ENCODE measurements around the gene DNAAF3.

Gene DNAAF3

DNA sequence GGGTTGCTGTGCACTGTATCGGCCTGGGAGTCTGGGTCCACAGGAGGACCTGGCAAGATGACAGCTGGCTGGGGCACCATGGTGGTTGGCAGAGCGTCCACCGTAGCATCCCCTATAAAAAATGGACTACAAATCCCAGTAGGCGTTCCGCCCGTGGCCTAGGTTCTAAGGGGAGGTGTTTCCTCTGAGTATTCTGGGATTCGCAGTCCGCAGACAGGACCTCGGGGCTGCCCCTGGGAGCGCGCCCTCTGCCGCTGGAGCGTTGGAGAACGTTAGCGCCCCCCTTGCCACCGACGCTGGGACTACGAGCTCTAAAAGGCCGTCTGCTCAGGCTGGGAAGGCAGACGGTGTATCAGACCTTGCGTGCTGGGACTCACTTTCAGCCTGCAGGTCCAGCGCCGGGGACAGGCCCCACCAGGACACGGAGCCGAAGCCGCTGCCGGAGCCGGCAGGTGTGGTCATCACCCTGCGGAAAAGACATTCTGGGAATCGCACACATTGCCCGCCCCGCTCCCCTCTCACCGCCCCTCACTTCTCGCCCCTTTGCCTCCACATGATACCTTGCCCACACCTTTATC lies 372 bp downstream of the DNAAF3 start (continued):
- TF ChIP-seq SP2 (tag by site-specific recombination; IDR thresholded peaks at IDR 0.05): no peak
- TF ChIP-seq, protein P1, sequence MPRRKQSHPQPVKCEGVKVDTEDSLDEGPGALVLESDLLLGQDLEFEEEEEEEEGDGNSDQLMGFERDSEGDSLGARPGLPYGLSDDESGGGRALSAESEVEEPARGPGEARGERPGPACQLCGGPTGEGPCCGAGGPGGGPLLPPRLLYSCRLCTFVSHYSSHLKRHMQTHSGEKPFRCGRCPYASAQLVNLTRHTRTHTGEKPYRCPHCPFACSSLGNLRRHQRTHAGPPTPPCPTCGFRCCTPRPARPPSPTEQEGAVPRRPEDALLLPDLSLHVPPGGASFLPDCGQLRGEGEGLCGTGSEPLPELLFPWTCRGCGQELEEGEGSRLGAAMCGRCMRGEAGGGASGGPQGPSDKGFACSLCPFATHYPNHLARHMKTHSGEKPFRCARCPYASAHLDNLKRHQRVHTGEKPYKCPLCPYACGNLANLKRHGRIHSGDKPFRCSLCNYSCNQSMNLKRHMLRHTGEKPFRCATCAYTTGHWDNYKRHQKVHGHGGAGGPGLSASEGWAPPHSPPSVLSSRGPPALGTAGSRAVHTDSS (tag by site-specific recombination; IDR thresholded peaks at IDR 0.05): no peak
- no peak for TF ChIP-seq ZNF747 (tag by site-specific recombination; IDR thresholded peaks at IDR 0.05)
- TF ChIP-seq ZEB2 (tag by site-specific recombination; IDR thresholded peaks at IDR 0.05): peak; percentile 57; the same call in 1 of the 2 replicates
- peak; percentile 62; the same call in 1 of the 2 replicates for TF ChIP-seq ZNF561 (tag by site-specific recombination; IDR thresholded peaks at IDR 0.05; ENCODE audit: borderline replicate concordance)
- 0 out of 2 replicates have a peak, but pooled peaks have one; percentile 82 for TF ChIP-seq ZNF777 (tag by site-specific recombination; IDR thresholded peaks at IDR 0.05; ENCODE audit: borderline replicate concordance)
- peak; percentile 99 for TF ChIP-seq ZNF335 (tag by site-specific recombination; conservative IDR thresholded peaks at IDR 0.05)
- no peak for TF ChIP-seq ZNF843 (tag by site-specific recombination; IDR thresholded peaks at IDR 0.05)
- TF ChIP-seq, protein P2, sequence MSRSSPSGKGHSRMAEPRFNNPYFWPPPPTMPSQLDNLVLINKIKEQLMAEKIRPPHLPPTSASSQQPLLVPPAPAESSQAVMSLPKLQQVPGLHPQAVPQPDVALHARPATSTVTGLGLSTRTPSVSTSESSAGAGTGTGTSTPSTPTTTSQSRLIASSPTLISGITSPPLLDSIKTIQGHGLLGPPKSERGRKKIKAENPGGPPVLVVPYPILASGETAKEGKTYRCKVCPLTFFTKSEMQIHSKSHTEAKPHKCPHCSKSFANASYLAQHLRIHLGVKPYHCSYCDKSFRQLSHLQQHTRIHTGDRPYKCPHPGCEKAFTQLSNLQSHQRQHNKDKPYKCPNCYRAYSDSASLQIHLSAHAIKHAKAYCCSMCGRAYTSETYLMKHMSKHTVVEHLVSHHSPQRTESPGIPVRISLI (tag by site-specific recombination; IDR thresholded peaks at IDR 0.05): no peak
- no peak for TF ChIP-seq ZNF214 (tag by site-specific recombination; IDR thresholded peaks at IDR 0.05; ENCODE audit: borderline replicate concordance)
- TF ChIP-seq ZNF24 (tag by site-specific recombination; IDR thresholded peaks at IDR 0.05): no peak
- no peak for TF ChIP-seq ZFP41 (tag by site-specific recombination; IDR thresholded peaks at IDR 0.05; ENCODE audit: borderline replicate concordance)
- no peak for TF ChIP-seq FEZF1 (tag by site-specific recombination; IDR thresholded peaks at IDR 0.05)
- 0 out of 2 replicates have a peak, but pooled peaks have one; percentile 58 for TF ChIP-seq GLI4 (tag by site-specific recombination; IDR thresholded peaks at IDR 0.05)
- TF ChIP-seq ZFHX2 (tag by site-specific recombination; conservative IDR thresholded peaks at IDR 0.05): no peak
- peak; percentile 8 for TF ChIP-seq SP3 (tag by site-specific recombination; IDR thresholded peaks at IDR 0.05)
- peak; percentile 7 for TF ChIP-seq ZNF341 (tag by site-specific recombination; IDR thresholded peaks at IDR 0.05; ENCODE audit: low read depth)
- no peak for TF ChIP-seq ZNF266 (tag by site-specific recombination; IDR thresholded peaks at IDR 0.05; ENCODE audit: low read depth)
- no peak for TF ChIP-seq ZBTB1 (tag by site-specific recombination; IDR thresholded peaks at IDR 0.05)
- no peak for TF ChIP-seq ZNF132 (tag by site-specific recombination; IDR thresholded peaks at IDR 0.05; ENCODE audit: borderline replicate concordance)
- TF ChIP-seq ZNF658 (tag by site-specific recombination; IDR thresholded peaks at IDR 0.05): no peak
- no peak for TF ChIP-seq ZNF138 (tag by site-specific recombination; IDR thresholded peaks at IDR 0.05; ENCODE audit: borderline replicate concordance)
- TF ChIP-seq, protein P3, sequence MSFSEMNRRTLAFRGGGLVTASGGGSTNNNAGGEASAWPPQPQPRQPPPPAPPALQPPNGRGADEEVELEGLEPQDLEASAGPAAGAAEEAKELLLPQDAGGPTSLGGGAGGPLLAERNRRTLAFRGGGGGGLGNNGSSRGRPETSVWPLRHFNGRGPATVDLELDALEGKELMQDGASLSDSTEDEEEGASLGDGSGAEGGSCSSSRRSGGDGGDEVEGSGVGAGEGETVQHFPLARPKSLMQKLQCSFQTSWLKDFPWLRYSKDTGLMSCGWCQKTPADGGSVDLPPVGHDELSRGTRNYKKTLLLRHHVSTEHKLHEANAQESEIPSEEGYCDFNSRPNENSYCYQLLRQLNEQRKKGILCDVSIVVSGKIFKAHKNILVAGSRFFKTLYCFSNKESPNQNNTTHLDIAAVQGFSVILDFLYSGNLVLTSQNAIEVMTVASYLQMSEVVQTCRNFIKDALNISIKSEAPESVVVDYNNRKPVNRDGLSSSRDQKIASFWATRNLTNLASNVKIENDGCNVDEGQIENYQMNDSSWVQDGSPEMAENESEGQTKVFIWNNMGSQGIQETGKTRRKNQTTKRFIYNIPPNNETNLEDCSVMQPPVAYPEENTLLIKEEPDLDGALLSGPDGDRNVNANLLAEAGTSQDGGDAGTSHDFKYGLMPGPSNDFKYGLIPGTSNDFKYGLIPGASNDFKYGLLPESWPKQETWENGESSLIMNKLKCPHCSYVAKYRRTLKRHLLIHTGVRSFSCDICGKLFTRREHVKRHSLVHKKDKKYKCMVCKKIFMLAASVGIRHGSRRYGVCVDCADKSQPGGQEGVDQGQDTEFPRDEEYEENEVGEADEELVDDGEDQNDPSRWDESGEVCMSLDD (tag by site-specific recombination; IDR thresholded peaks at IDR 0.05): peak; percentile 71; the same call in 1 of the 2 replicates
- no peak for TF ChIP-seq ZNF596 (tag by site-specific recombination; IDR thresholded peaks at IDR 0.05)
- TF ChIP-seq ZNF426 (tag by site-specific recombination; IDR thresholded peaks at IDR 0.05): no peak
- TF ChIP-seq, protein P4, sequence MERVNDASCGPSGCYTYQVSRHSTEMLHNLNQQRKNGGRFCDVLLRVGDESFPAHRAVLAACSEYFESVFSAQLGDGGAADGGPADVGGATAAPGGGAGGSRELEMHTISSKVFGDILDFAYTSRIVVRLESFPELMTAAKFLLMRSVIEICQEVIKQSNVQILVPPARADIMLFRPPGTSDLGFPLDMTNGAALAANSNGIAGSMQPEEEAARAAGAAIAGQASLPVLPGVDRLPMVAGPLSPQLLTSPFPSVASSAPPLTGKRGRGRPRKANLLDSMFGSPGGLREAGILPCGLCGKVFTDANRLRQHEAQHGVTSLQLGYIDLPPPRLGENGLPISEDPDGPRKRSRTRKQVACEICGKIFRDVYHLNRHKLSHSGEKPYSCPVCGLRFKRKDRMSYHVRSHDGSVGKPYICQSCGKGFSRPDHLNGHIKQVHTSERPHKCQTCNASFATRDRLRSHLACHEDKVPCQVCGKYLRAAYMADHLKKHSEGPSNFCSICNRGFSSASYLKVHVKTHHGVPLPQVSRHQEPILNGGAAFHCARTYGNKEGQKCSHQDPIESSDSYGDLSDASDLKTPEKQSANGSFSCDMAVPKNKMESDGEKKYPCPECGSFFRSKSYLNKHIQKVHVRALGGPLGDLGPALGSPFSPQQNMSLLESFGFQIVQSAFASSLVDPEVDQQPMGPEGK (tag by site-specific recombination; IDR thresholded peaks at IDR 0.05): peak; percentile 64
- TF ChIP-seq ZNF350 (tag by site-specific recombination; IDR thresholded peaks at IDR 0.05): no peak
- TF ChIP-seq, protein P5, sequence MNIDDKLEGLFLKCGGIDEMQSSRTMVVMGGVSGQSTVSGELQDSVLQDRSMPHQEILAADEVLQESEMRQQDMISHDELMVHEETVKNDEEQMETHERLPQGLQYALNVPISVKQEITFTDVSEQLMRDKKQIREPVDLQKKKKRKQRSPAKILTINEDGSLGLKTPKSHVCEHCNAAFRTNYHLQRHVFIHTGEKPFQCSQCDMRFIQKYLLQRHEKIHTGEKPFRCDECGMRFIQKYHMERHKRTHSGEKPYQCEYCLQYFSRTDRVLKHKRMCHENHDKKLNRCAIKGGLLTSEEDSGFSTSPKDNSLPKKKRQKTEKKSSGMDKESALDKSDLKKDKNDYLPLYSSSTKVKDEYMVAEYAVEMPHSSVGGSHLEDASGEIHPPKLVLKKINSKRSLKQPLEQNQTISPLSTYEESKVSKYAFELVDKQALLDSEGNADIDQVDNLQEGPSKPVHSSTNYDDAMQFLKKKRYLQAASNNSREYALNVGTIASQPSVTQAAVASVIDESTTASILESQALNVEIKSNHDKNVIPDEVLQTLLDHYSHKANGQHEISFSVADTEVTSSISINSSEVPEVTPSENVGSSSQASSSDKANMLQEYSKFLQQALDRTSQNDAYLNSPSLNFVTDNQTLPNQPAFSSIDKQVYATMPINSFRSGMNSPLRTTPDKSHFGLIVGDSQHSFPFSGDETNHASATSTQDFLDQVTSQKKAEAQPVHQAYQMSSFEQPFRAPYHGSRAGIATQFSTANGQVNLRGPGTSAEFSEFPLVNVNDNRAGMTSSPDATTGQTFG (tag by site-specific recombination; IDR thresholded peaks at IDR 0.05; ENCODE audit: borderline replicate concordance): peak; percentile 32; the same call in 1 of the 2 replicates
- TF ChIP-seq, protein P6, sequence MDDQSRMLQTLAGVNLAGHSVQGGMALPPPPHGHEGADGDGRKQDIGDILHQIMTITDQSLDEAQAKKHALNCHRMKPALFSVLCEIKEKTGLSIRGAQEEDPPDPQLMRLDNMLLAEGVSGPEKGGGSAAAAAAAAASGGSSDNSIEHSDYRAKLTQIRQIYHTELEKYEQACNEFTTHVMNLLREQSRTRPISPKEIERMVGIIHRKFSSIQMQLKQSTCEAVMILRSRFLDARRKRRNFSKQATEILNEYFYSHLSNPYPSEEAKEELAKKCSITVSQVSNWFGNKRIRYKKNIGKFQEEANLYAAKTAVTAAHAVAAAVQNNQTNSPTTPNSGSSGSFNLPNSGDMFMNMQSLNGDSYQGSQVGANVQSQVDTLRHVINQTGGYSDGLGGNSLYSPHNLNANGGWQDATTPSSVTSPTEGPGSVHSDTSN (CRISPR knock-in tag; IDR thresholded peaks at IDR 0.05): peak; percentile 76

Data from HEK293 (cell line).